HG02759 (cell line): Measurements from ENCODE around the gene MFAP5.
A peak's percentile ranks its signal among the peaks of the same experiment; 100 is the strongest.
"Not testable (repeated sequence)": the region's sequence is repeated elsewhere in the genome, so short reads cannot be mapped to it uniquely, and the experiment has no call there.

Experiments used
- ATAC-seq: cut with Tn5 transposase; IDR thresholded peaks from one replicate; pipeline ENCODE4 v1.9.1; 2021; ENCODE audit warnings: mild to moderate bottlenecking, moderate library complexity; ENCODE audit not compliant: unreplicated experiment

The MFAP5 gene

DNA sequence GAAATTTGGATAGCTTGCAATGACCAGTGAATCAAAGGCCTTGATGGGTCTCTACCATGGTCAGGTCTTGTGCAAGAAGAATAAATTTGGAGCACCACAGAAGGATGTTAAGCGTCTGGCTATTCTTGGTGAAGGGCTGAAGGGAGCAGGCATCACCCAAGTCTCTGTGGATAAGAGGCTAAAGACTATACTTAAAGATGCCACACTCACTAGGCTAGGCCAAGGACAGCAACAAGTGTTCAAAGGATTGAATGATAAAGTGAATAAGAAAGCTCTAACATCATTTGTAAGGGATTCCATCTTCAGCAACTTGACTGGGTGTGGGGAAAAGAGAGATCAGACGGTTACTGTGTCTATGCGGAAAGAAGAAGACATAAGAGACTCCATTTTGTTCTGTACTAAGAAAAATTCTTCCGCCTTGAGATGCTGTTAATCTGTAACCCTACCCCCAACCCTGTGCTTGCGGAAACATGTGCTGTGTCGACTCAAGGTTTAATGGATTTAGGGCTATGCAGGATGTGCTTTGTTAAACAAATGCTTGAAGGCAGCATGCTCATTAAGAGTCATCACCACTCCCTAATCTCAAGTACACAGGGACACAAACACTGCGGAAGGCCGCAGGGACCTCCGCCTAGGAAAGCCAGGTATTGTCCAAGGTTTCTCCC lies 27.2 kb downstream of the MFAP5 start:
- ATAC-seq = not testable (repeated sequence)

DNA sequence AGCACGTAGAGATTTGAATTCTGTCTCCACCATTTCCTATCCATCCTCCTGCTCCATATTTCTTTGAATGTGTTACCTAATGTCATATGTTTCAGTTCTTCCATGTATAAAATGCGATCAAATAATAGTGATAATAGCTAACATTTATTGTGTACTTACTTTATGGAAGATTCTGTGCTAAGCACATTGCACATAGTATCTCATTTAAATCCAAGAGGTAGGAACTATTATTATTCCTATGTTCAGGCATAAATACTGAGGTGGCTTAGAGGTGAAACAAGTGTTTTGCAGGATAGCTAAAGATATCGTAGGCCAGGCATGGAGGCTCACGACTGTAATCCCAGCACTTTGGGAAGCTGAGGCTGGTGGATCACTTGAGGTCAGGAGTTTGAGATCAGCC lies 32.5 kb downstream of the MFAP5 start:
- no peak for ATAC-seq

DNA sequence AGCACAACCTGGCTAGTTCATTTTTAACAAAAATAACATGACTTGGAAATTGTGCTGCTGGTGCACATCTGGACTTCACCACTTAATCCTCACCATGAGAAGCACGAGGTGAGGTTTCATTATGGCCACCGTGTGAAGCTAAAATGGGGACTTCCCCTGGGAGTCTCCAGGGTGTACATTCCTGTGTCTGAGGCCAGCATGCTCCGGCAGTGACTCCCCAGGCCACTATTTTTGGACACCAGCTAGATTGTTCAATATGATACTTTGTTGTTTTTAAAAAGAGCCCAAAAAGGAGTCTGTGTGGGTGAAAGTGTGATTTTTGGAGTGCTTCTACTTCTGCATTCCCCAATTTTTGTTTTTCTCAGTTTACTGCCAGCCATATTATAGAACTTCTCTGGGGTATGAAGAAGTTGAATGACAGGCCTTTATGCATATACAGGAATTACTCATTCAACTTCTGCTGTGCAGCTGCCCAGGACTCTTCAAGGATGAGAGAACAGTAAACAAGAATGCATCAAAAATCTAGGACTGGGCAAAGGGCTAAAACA lies 33.1 kb downstream of the MFAP5 start:
- peak; percentile 94 for ATAC-seq

DNA sequence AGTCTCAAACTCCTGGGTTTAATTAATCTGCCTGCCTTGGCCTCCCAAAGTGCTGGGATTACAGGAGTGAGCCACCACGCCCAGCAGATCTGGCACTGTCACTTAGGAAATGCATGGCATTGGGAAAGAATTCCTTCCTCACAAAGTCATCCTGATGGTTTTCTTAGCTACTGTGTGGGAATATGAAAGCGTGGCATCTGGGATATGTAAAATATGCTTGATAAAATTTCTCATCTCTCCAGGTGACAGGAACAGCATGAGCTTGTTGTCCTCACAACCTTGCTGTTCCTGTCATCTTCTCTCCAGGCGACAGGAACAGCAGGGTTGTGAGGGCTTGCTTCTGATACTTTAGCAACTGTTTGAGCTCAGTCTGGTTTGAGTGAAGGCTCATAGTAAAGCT lies 33.9 kb downstream of the MFAP5 start:
- no peak for ATAC-seq

DNA sequence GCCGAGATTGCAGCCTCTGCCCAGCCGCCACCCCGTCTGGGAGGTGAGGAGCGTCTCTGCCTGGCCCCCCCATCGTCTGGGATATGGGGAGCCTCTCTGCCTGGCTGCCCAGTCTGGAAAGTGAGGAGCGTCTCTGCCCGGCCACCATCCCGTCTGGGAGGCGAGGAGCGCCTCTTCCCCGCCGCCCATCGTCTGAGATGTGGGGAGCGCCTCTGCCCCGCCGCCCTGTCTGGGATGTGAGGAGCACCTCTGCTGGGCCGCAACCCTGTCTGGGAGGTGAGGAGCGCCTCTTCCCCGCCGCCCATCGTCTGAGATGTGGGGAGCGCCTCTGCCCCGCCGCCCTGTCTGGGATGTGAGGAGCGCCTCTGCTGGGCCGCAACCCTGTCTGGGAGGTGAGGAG lies 37.9 kb downstream of the MFAP5 start:
- not testable (repeated sequence) for ATAC-seq

DNA sequence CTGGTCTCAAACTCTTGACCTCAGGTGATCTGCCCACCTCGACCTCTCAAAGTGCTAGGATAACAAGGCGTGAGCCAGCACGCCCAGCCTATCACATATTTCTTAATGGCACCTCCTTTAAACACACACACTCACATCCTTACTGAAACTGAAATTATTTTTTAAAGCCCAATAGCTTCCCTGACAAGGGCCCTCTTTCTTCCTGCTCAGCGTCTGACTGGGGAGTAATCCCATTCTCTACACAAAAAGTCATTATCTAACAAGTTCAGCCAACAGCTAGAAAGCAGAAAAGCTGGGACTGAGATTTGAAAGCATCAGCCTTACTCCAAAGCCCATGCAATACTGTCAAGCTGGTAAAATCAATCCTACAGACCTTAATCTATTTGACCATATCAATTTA lies 40.0 kb downstream of the MFAP5 start:
- ATAC-seq = no peak

DNA sequence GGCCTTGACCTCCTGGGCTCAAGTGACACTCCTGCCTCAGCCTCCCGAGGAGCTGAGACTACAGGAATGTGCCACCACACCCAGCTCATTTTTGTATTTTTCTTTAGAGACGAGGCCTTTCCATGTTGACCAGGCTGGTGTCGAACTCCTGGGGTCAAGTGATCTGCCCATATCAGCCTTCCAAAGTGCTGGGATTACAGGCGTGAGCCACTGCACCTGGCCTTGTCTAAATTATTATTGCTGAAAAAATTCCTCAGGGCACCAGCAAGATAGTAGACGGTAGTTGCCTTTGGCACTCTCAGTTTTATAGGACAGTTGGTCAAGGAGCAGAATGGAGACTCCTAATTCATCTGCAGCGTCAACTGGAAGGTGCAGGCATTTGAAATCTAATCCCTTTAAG lies 47.4 kb downstream of the MFAP5 start:
- no peak for ATAC-seq

DNA sequence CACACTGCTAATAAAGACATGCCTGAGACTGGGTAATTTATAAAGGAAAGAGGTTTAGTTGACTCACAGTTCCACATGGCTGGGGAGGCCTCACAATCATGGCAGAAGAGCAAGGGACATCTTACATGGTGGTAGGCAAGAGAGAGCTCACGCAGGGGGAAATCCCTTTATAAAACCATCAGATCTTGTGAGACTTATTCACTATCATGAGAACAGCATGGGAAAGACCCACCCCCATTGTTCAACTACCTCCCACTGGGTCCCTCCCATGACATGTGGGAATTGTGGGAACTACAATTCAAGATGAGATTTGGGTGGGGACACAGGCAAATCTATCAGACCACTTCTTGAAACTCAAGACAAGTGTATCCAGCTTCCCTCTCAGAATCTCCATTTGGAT lies 48.7 kb downstream of the MFAP5 start:
- ATAC-seq = not testable (repeated sequence)

DNA sequence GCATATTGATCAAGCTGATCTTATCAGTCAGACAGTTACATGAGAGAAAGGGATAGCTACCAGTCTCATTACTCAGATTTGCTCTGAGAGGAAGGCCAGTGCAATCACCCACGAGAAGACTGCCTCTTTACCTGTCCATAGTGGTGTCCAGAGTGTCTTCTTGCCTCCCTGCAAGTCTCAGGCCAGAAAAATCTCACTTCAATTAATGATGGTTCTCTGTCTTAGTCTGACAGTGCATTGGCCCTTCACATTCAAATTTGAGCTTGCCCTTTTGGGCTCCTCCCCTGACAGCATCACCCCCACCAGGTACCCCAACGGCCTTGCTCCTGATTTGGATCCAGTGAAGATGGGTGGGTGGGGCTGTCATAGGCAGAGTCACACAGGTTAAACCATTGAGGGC lies 50.0 kb downstream of the MFAP5 start, which contains the start of gene AICDA:
TSS of gene AICDA (minus strand) at position 231 of the 400 bp plus-strand sequence. CDS start at position 139, 92 bp downstream.
- ATAC-seq = peak; percentile 32

DNA sequence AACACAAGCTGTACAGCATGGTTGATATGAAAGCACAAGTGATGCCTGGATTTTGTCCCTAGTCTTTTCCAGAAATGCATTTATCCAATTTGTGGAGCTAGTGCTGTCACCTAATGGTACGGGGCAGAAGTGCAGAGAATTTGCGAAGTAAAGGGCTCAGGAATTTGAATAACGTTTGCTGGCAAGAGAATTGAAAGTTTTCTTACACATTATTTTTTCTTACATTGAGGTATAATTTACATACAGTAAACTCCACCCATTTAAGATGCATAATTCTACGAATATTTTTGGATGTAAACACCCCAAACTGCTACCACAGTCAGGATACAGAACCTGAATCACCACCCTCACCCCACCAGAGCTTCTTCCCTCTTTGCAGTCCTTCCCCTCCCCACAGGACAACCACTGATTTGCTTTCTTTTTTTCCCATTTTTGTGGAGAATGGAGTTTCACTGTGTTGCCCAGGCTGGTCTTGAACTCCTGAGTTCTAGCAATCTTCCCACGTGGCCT lies 53.5 kb downstream of the MFAP5 start:
- no peak for ATAC-seq

DNA sequence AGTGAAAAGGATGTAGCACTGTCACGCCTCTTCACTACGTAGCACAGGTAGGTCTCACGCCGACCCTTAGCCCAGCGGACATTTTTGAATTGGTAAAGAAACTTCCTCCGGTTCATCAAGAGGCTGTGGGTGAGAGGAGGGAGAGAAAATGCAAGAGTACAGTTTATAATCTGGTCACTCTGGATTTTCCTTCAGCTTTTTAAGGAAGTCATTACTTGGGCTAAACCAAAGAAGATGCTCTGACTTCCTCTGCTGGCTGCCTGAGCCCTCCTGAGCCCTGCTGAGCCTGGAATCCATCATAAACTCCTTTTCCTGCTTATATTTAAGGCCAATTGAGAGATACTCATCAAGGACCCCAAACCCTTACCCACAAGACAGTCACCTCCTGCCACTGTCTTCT lies 55.7 kb downstream of the MFAP5 start:
- no peak for ATAC-seq

DNA sequence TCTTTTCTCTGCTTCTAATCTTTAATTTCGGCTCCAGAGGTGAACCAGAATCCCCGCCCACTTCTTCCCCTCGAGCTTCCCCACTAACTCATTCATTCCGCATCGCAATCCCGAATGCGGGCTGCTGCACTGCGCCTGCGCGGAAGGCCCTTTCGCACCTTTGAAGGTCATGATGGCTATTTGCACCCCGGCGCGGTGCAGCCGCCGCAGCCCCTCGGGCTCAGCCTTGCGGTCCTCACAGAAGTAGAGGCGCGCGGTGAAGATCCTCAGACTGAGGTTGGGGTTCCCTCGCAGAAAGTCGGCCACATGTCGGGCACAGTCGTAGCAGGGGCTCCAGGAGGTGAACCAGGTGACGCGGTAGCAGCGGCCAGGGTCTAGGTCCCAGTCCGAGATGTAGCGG lies 57.6 kb downstream of the MFAP5 start:
- no peak for ATAC-seq

DNA sequence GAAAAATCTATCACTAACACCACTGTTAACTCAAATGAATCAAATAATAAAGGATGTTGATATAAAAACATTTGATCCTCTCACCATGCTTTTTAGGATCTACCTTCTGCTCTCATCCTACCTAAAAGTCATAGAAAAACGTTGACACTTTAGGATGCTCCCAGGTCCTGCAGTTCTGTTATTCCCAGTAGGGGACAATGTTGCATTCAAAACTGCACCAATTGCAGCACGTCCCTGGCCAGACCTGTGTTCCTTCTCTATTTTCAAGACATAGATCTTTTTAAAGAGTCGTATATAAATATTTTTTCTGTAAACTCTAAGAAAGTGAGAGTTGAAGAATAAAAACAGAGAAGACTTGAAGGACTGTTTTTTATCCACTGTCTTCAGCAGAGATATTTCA lies 58.8 kb downstream of the MFAP5 start:
- ATAC-seq = no peak

DNA sequence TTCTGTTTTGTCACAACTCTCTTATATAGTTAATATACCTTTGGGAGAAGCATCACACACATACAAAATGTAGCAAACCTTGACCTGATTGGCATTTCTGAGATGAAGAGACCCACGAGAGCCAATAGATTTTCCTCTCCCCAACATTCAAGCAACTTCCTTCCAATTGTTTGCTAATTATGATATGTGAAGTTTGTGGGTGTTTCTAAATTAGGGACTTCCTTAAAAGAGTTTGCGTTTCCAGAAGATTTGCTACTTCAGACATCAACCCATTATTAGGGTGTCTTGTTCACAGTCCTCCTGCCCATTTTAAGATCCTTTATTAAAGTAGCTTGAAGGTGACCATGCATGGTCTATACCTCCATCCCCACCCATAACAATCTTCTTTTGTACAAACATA lies 59.3 kb downstream of the MFAP5 start:
- no peak for ATAC-seq

DNA sequence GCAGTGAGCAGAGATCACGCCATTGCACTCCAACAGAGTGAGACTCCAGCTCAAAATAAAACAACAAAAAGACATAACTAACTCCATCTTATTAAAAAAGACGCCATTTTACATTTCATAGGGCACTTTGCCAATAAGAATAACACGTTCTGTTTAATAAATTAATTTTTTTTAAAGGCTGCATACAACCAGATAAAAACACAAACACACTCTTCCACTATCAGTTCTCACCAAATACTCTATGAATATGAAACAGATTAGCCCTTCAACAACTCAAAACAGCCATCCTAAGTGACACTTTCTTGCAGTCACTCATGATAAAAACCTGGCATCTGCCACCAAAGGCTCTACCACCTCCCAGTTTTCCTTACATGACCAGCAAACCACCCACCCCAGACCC lies 66.1 kb downstream of the MFAP5 start:
- ATAC-seq = no peak
